Measurements from ENCODE around the gene RSPRY1. TPM values are rescaled to one million over a fixed set of nuclear protein-coding genes. Genes with fewer than 3 reads are reported as not detected.
A peak's percentile ranks its signal among the peaks of the same experiment; 100 is the strongest.

RSPRY1 gene
- total and polyA plus RNA-seq, 2 of the 8 experiments (the other 6 are each of a cell fraction or from before 2014, with no cell fraction given), result 11.5 to 32.5 TPM

GRCh38 chr16:57149391-57149790 lies 36.7 kb upstream of the RSPRY1 start:
- Histone ChIP-seq H3K4ac (replicated peaks; ENCODE audit: insufficient read length, low read depth, low read length) (no peak overlapping the region), H3K4me2 (ENCODE audit: insufficient read depth in 1 of 2, low read depth in 2 of 2, low read length in 2 of 2) (no peak overlapping the region), H2BK120ac (replicated peaks; ENCODE audit: low read depth, low read length) (no peak overlapping the region), H3K56ac (replicated peaks; ENCODE audit: insufficient read length, low read depth, low read length) (no peak overlapping the region), H3K9me3 (ENCODE audit: insufficient read depth in 2 of 2, low read depth in 1 of 2, low read length in 1 of 2) (no peaks in the 10 kb centered on the region), H3K23me2 (ENCODE audit: low read depth, low read length) (no peaks in the 10 kb centered on the region), H4K20me1 (replicated peaks in 1 of 2; ENCODE audit: control insufficient read depth in 1 of 2, insufficient read depth in 2 of 2, low read length in 2 of 2) (no peaks in the 10 kb centered on the region), H2BK20ac (ENCODE audit: low read length) (no peak overlapping the region; the same call in 1 of the 2 replicates), H2BK15ac (ENCODE audit: low read length) (no peak overlapping the region), H3K18ac (ENCODE audit: extremely low read depth, low read length) (peak overlapping the region; percentile 20; the same call in 1 of the 2 replicates), H2BK5ac (ENCODE audit: low read depth, low read length) (peak overlapping the region; percentile 69; the same call in 1 of the 2 replicates), H3K4me1 (replicated peaks in 1 of 4; ENCODE audit: control insufficient read depth in 3 of 4, insufficient read depth in 4 of 4, low read length in 3 of 4) (peaks cover 13 to 33% (median 16%) of the 10 kb centered on the region in 4 experiments), H3K79me2 (ENCODE audit: control insufficient read depth in 1 of 2, insufficient read depth in 2 of 2, low read length in 2 of 2) (no peaks in the 10 kb centered on the region), H3K14ac (ENCODE audit: insufficient read length) (no peak overlapping the region), H3K23ac (ENCODE audit: insufficient read length) (no peak overlapping the region), H3K27me3 (replicated peaks in 1 of 4; ENCODE audit: control insufficient read depth in 3 of 4, extremely low read depth in 1 of 4, insufficient read depth in 3 of 4, low read length in 3 of 4) (no peaks in the 10 kb centered on the region), H3K27ac (ENCODE audit: low read depth, low read length) (no peak overlapping the region), H3K36me3 (ENCODE audit: control insufficient read depth in 2 of 4, insufficient read depth in 4 of 4, low read length in 3 of 4) (peaks cover 9 to 24% (median 15%) of the 10 kb centered on the region in 4 experiments; a peak in 7 of 8 replicates), H3K4me3 (ENCODE audit: extremely low read depth in 1 of 4, insufficient read depth in 2 of 4, low read depth in 3 of 4, low read length in 4 of 4) (no peak overlapping the region), H2AFZ (ENCODE audit: low read length) (no peak overlapping the region), H2AK5ac (ENCODE audit: low read depth, low read length) (no peak overlapping the region), H4K8ac (ENCODE audit: extremely low read depth, insufficient read depth, low read length) (no peak overlapping the region), H4K91ac (replicated peaks; ENCODE audit: insufficient read length, low read length) (peak overlapping the region; percentile 40), H3K9ac (replicated peaks in 1 of 4; ENCODE audit: extremely low read depth in 1 of 4, low read depth in 3 of 4, low read length in 3 of 4) (no peak overlapping the region), H4K5ac (ENCODE audit: insufficient read length, low read depth, low read length) (no peak overlapping the region), H3K79me1 (ENCODE audit: low read depth, low read length) (no peaks in the 10 kb centered on the region), H2BK12ac (ENCODE audit: low read depth, low read length) (no peak overlapping the region)
- TF ChIP-seq GTF2F1 (IDR thresholded peaks at IDR 0.05; ENCODE audit: borderline replicate concordance, low read depth, low read length), result no peak
- TF ChIP-seq CTBP2 (IDR thresholded peaks at IDR 0.05; ENCODE audit: borderline replicate concordance, insufficient read depth, insufficient read length, low read length), result no peak
- no peak for TF ChIP-seq SP4 (IDR thresholded peaks at IDR 0.05; ENCODE audit: low read length)
- no peak for TF ChIP-seq SRF (IDR thresholded peaks at IDR 0.05; ENCODE audit: low read depth, low read length)
- no peak for TF ChIP-seq JUN (IDR thresholded peaks at IDR 0.05; ENCODE audit: low read depth, low read length)
- TF ChIP-seq HDAC2 (IDR thresholded peaks at IDR 0.05; ENCODE audit: borderline replicate concordance in 1 of 2, low read depth in 2 of 2, low read length in 2 of 2), result no peak
- TF ChIP-seq YY1 (IDR thresholded peaks at IDR 0.05; ENCODE audit: low read depth, low read length), result no peak
- POLR2A ChIA-PET (ENCODE audit: partially characterized antibody), result interaction anchor here (1.1 to 1.7 kb wide), 5 partner anchors 15 to 56 kb away, joined by 3 to 6 read pairs (median 4); no protein-coding TSS in a partner anchor
- CTCF ChIA-PET (ENCODE audit: partially characterized antibody), result interaction anchor here (0.9 to 2.6 kb wide), 9 partner anchors 16 to 313 kb away, joined by 3 to 15 read pairs (median 3); partner anchors contain the start of genes CPNE2 and POLR2C
- 95% methylated on average over 10 of the region's 10 CpGs; no CpG with 5 or more reads in 1 of the 2 experiments for WGBS, 2 experiments (ENCODE audit: extremely low coverage in 1 of 2, insufficient coverage in 1 of 2, insufficient read length in 1 of 2, insufficient replicate concordance in 2 of 2, low coverage in 1 of 2, low lambda C conversion rate in 2 of 2, missing lambda C conversion rate in 1 of 2)
- no peak for DNase-seq (ENCODE audit: low read depth in 1 of 2, low spot score in 2 of 2)
- FAIRE-seq, result no peak

Measured in H1 (cell line).